Upper lobe of left lung (tissue), 4 donors: ENCODE data around the gene FBXW7.

Source experiments
- CTCF ChIP-seq, 6 experiments: fragments of 450-650 bp in 4 of 6; fragments of 200-600 bp in 2 of 6; sonication (generic) in 2 of 6; IDR thresholded peaks; one replicate each; pipeline ENCODE4 v1.5.1; 2016 to 2019; ENCODE audit warnings: antibody characterized with exemption in 6 of 6
- POLR2AphosphoS5 ChIP-seq, 2 donors: sonication (generic); formaldehyde crosslinking; IDR thresholded peaks; one replicate each; pipeline ENCODE4 v1.5.1; 2017; ENCODE audit warnings: antibody characterized with exemption in 2 of 2

DNA sequence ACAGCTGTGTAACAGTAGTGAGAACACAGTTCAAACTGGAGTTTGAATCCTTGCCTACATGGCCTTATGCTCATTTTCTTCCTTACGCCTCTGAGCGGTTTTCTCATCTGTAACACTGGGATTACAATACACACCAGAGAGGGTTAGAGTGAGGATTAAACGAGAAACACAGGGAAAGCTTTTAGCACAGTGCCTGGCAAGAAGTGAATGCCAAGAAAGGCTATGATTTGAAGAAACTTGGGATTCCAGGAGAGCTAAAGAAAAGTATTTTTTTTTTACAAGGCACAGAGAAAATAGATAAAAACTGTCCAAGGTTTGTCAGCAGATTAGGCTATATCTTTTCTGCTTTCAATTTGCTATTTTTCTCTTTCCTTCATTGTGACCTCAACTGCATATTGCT is 246.4 kb downstream of the FBXW7 start:
- TF ChIP-seq CTCF (IDR thresholded peaks at IDR 0.05): no peak
- TF ChIP-seq POLR2AphosphoS5 (IDR thresholded peaks at IDR 0.05): no peak
